ENCODE measurements around the gene RNF180.

RNF180 gene

GRCh38 chr5:64209353-64209752 lies 43.7 kb downstream of the RNF180 start:
- no peak for ATAC-seq

GRCh38 chr5:64210866-64211265 lies 45.2 kb downstream of the RNF180 start:
- peak; percentile 64 for ATAC-seq
- no peak for TF ChIP-seq ZFP30 (CRISPR knock-in tag; IDR thresholded peaks at IDR 0.05)
- no peak for TF ChIP-seq TSHZ2 (CRISPR knock-in tag; IDR thresholded peaks at IDR 0.05)

More at GRCh38 chr5:64209353-64209752, 43.7 kb downstream of the RNF180 start:
- TF ChIP-seq ARNTL (CRISPR knock-in tag; IDR thresholded peaks at IDR 0.05; ENCODE audit: borderline replicate concordance, low read depth) = no peak
- TF ChIP-seq ZFP3 (CRISPR knock-in tag; IDR thresholded peaks at IDR 0.05) = no peak
- no peak for TF ChIP-seq PATZ1 (CRISPR knock-in tag; IDR thresholded peaks at IDR 0.05; ENCODE audit: borderline replicate concordance)
- TF ChIP-seq CSDC2 (CRISPR knock-in tag; IDR thresholded peaks at IDR 0.05) = no peak
- no peak for TF ChIP-seq ZNF565 (CRISPR knock-in tag; conservative IDR thresholded peaks at IDR 0.05; ENCODE audit: low read depth)
- no peak for TF ChIP-seq ZNF8 (CRISPR knock-in tag; IDR thresholded peaks at IDR 0.05)

- TF ChIP-seq ZFP30 (CRISPR knock-in tag; IDR thresholded peaks at IDR 0.05) = no peak
- TF ChIP-seq ZC3H10 (CRISPR knock-in tag; IDR thresholded peaks at IDR 0.05) = no peak
- no peak for TF ChIP-seq TCF4 (CRISPR knock-in tag; IDR thresholded peaks at IDR 0.05; ENCODE audit: borderline replicate concordance)
- no peak for TF ChIP-seq CSDC2 (CRISPR knock-in tag; IDR thresholded peaks at IDR 0.05)
- no peak for TF ChIP-seq BACH2 (CRISPR knock-in tag; IDR thresholded peaks at IDR 0.05; ENCODE audit: borderline replicate concordance)
- TF ChIP-seq TSHZ2 (CRISPR knock-in tag; IDR thresholded peaks at IDR 0.05) = no peak
- TF ChIP-seq ISL1 (CRISPR knock-in tag; IDR thresholded peaks at IDR 0.05) = no peak
- no peak for ATAC-seq
These were observed 47.4 kb downstream of the RNF180 start for GRCh38 chr5:64213011-64213410.

GRCh38 chr5:64213531-64213930 lies 47.9 kb downstream of the RNF180 start:
- no peak for TF ChIP-seq ZC3H10 (CRISPR knock-in tag; IDR thresholded peaks at IDR 0.05)
- no peak for TF ChIP-seq ESRRG (CRISPR knock-in tag; IDR thresholded peaks at IDR 0.05)
- no peak for ATAC-seq

GRCh38 chr5:64214132-64214531 lies 48.5 kb downstream of the RNF180 start:
- ATAC-seq = no peak
- TF ChIP-seq BACH2 (CRISPR knock-in tag; IDR thresholded peaks at IDR 0.05; ENCODE audit: borderline replicate concordance) (no peak), ZNF565 (CRISPR knock-in tag; conservative IDR thresholded peaks at IDR 0.05; ENCODE audit: low read depth) (no peak), CREB5 (CRISPR knock-in tag; IDR thresholded peaks at IDR 0.05; ENCODE audit: low read depth) (no peak), GLIS3 (CRISPR knock-in tag; IDR thresholded peaks at IDR 0.05) (no peak)

GRCh38 chr5:64221911-64222310 lies 56.3 kb downstream of the RNF180 start:
- no peak for ATAC-seq
- TF ChIP-seq ZFP3 (CRISPR knock-in tag; IDR thresholded peaks at IDR 0.05) = no peak
- TF ChIP-seq TOX (CRISPR knock-in tag; IDR thresholded peaks at IDR 0.05; ENCODE audit: borderline replicate concordance) = no peak
- TF ChIP-seq RARB (CRISPR knock-in tag; IDR thresholded peaks at IDR 0.05) = no peak
- no peak for TF ChIP-seq ESRRG (CRISPR knock-in tag; IDR thresholded peaks at IDR 0.05)
- no peak for TF ChIP-seq ZNF565 (CRISPR knock-in tag; conservative IDR thresholded peaks at IDR 0.05; ENCODE audit: low read depth)
- no peak for TF ChIP-seq ARNTL (CRISPR knock-in tag; IDR thresholded peaks at IDR 0.05; ENCODE audit: borderline replicate concordance, low read depth)
- TF ChIP-seq TCF4 (CRISPR knock-in tag; IDR thresholded peaks at IDR 0.05; ENCODE audit: borderline replicate concordance) = no peak
- TF ChIP-seq ISL1 (CRISPR knock-in tag; IDR thresholded peaks at IDR 0.05) = no peak
- no peak for TF ChIP-seq POU6F1 (CRISPR knock-in tag; IDR thresholded peaks at IDR 0.05; ENCODE audit: borderline replicate concordance, low read depth)
- no peak for TF ChIP-seq CSRNP3 (CRISPR knock-in tag; IDR thresholded peaks at IDR 0.05)
- TF ChIP-seq ZNF70 (CRISPR knock-in tag; IDR thresholded peaks at IDR 0.05) = no peak
- no peak for TF ChIP-seq BACH2 (CRISPR knock-in tag; IDR thresholded peaks at IDR 0.05; ENCODE audit: borderline replicate concordance)
- no peak for TF ChIP-seq OSR1 (CRISPR knock-in tag; IDR thresholded peaks at IDR 0.05)
- TF ChIP-seq ZFP30 (CRISPR knock-in tag; IDR thresholded peaks at IDR 0.05) = no peak
